ENCODE results near the gene MBD1. TPM values are rescaled to one million over a fixed set of nuclear protein-coding genes. Genes with fewer than 3 reads are reported as not detected.

The MBD1 gene
- total and polyA plus RNA-seq, 10 of the 15 experiments (the other 5 are each of a cell fraction or from before 2014, with no cell fraction given): 8.4 to 97.7 (median 59.9) TPM

GRCh38 chr18:50268022-50268747, 13.1 kb downstream of the MBD1 start (continued):
- TF ChIP-seq REST (IDR thresholded peaks at IDR 0.05; ENCODE audit: low read depth, low read length) (no peak), HDGF (IDR thresholded peaks at IDR 0.05) (peak; percentile 89), MEF2B (IDR thresholded peaks at IDR 0.05; ENCODE audit: partially characterized antibody, poor library complexity, severe bottlenecking) (no peak), NR2C2 (IDR thresholded peaks at IDR 0.05; ENCODE audit: borderline replicate concordance, control insufficient read depth, insufficient read length, low read depth) (no peak), IRF3 (IDR thresholded peaks at IDR 0.05) (no peak), MAX (IDR thresholded peaks at IDR 0.05; ENCODE audit: low read depth, low read length) (peak; percentile 38; the same call in 1 of the 2 replicates), ZBED1 (IDR thresholded peaks at IDR 0.05; ENCODE audit: borderline replicate concordance) (no peak), BHLHE40 (IDR thresholded peaks at IDR 0.05; ENCODE audit: borderline replicate concordance in 1 of 2, low read depth in 2 of 2, low read length in 1 of 2) (peak in 1 of 2 experiments; percentile 69; a peak in 2 of 4 replicates), FOXK2 (IDR thresholded peaks at IDR 0.05) (no peak), TAF1 (IDR thresholded peaks at IDR 0.05; ENCODE audit: borderline replicate concordance, low read depth, low read length) (no peak; the same call in 1 of the 2 replicates), RAD21 (IDR thresholded peaks at IDR 0.05; ENCODE audit: insufficient read depth, low read depth, low read length) (peak; percentile 36; the same call in 1 of the 2 replicates), FOXM1 (IDR thresholded peaks at IDR 0.05; ENCODE audit: low read depth, low read length) (peak; percentile 54; the same call in 1 of the 2 replicates), CTCF (IDR thresholded peaks at IDR 0.05 in 2 of 3, conservative IDR thresholded peaks at IDR 0.05 in 1 of 3; ENCODE audit: control insufficient read depth in 2 of 3, extremely low read depth in 1 of 3, insufficient read depth in 1 of 3, low read depth in 3 of 3, low read length in 3 of 3) (peak; percentile 78 to 95 (median 85)), EED (IDR thresholded peaks at IDR 0.05; ENCODE audit: low read depth) (peak; percentile 45; the same call in 1 of the 2 replicates), KDM1A (IDR thresholded peaks at IDR 0.05; ENCODE audit: borderline replicate concordance) (no peak), ZNF217 (IDR thresholded peaks at IDR 0.05) (no peak; the same call in 1 of the 2 replicates), BCL11A (IDR thresholded peaks at IDR 0.05; ENCODE audit: low read depth, low read length) (0 out of 2 replicates have a peak, but pooled peaks have one; percentile 16), CBX5 (IDR thresholded peaks at IDR 0.05; ENCODE audit: low read depth) (0 out of 2 replicates have a peak, but pooled peaks have one; percentile 58), SMAD1 (IDR thresholded peaks at IDR 0.05; ENCODE audit: low read depth, partially characterized antibody) (no peak), SP1 (IDR thresholded peaks at IDR 0.05; ENCODE audit: low read depth, low read length) (peak; percentile 8), EGR1 (IDR thresholded peaks at IDR 0.05; ENCODE audit: borderline replicate concordance in 1 of 2, low read depth in 2 of 2, low read length in 2 of 2) (peak in 1 of 2 experiments; percentile 88; a peak in 2 of 3 replicates)

Measured in GM12878 (cell line).